OCI-LY7 (cell line): Measurements from ENCODE around the gene HTR2A. TPM values are rescaled to one million over a fixed set of nuclear protein-coding genes. Genes with fewer than 3 reads are reported as not detected.

ENCODE experiments used
- BruUV-seq: library from RNA; stranded (reverse); fragments of 400-500 nt; replicated peaks from 2 replicates; lab custom pipeline; 2021; lab: Mats Ljungman, UMichigan
- CTCF ChIA-PET: fragments of 300-600 bp; sonication (Branson Sonifier 250); formaldehyde crosslinking; loops from one replicate; lab custom pipeline; 2022; ENCODE audit warnings: antibody characterized with exemption; ENCODE audit not compliant: unreplicated experiment; lab: Charles Lee
- POLR2A ChIA-PET: fragments of 300-600 bp; sonication (Branson Sonifier 250); formaldehyde crosslinking; loops from one replicate; lab custom pipeline; 2022; ENCODE audit warnings: antibody characterized with exemption; lab: Charles Lee
- DNase-seq: peaks from one replicate; pipeline ENCODE4 v3.0.0-alpha.2; 2015; ENCODE audit warnings: low spot score
- H2AFZ ChIP-seq: fragments of 200-600 bp; sonication (generic), shearing (Covaris generic); 2 replicates; pipeline ENCODE4 v1.6.1; 2014; ENCODE audit warnings: mild to moderate bottlenecking, antibody characterized with exemption, low read length, moderate library complexity
- H3K27ac ChIP-seq: fragments of 200-600 bp; sonication (generic); 2 replicates; pipeline ENCODE4 v1.5.1; 2014; ENCODE audit warnings: mixed run types, low read depth, mild to moderate bottlenecking, moderate library complexity, low read length, inconsistent platforms; ENCODE audit not compliant: poor library complexity, severe bottlenecking
- H3K36me3 ChIP-seq: fragments of 200-600 bp; sonication (generic); 2 replicates; pipeline ENCODE4 v1.6.1; 2014; ENCODE audit warnings: mild to moderate bottlenecking, antibody characterized with exemption, low read length, moderate library complexity, mixed read lengths; ENCODE audit not compliant: insufficient read depth
- H3K4me1 ChIP-seq: fragments of 200-600 bp; sonication (generic); 2 replicates; pipeline ENCODE4 v1.5.1; 2014; ENCODE audit warnings: mild to moderate bottlenecking, low read length; ENCODE audit not compliant: insufficient read depth, poor library complexity, severe bottlenecking
- H3K4me2 ChIP-seq: fragments of 200-600 bp; sonication (generic); 2 replicates; pipeline ENCODE4 v1.6.1; 2014; ENCODE audit warnings: mild to moderate bottlenecking, low read length
- H3K4me3 ChIP-seq: fragments of 200-600 bp; sonication (generic); 2 replicates; pipeline ENCODE4 v1.5.1; 2014; ENCODE audit warnings: mild to moderate bottlenecking, low read depth, low read length; ENCODE audit not compliant: poor library complexity, severe bottlenecking
- H3K79me2 ChIP-seq: fragments of 200-600 bp; sonication (generic); 2 replicates; pipeline ENCODE4 v1.6.1; 2016; ENCODE audit warnings: low read depth, mild to moderate bottlenecking, low read length, moderate library complexity, mixed read lengths; ENCODE audit not compliant: insufficient read depth
- H3K9me2 ChIP-seq: fragments of 200-600 bp; sonication (generic); 2 replicates; pipeline ENCODE4 v1.6.1; 2016; ENCODE audit warnings: mild to moderate bottlenecking, low read length, mixed read lengths; ENCODE audit not compliant: insufficient read depth
- H3K9me3 ChIP-seq: fragments of 200-600 bp; sonication (generic); 2 replicates; pipeline ENCODE4 v1.6.1; 2014; ENCODE audit warnings: mild to moderate bottlenecking, mixed run types, low read length, mixed read lengths
- H4K20me1 ChIP-seq: fragments of 200-600 bp; sonication (generic); 2 replicates; pipeline ENCODE4 v1.6.1; 2014; ENCODE audit warnings: mild to moderate bottlenecking, antibody characterized with exemption, low read length, moderate library complexity, mixed read lengths; ENCODE audit not compliant: insufficient read depth
- EZH2phosphoT487 ChIP-seq: fragments of 200-600 bp; sonication (generic); IDR thresholded peaks from 2 replicates; pipeline ENCODE4 v1.6.1; 2018; ENCODE audit warnings: low read depth, borderline replicate concordance, mild to moderate bottlenecking, mixed run types, antibody characterized with exemption, low read length, moderate library complexity, mixed read lengths
- intact Hi-C: fragments of 100-400 bp; cut with micrococcal nuclease; formaldehyde crosslinking; loops from one replicate; pipeline ENCODE4 v1.10.0; 2022; ENCODE audit not compliant: unreplicated experiment
- total RNA-seq, 2 experiments: library from RNA; depleted of rRNA in 1 of 2; stranded (reverse); fragments of >200 nt in 1 of 2; shearing (Covaris generic) in 1 of 2; gene quantifications; 2 replicates each; pipeline ENCODE4 v1.2.3, GENCODE V29; 2014 to 2022
- TF ChIP-seq, protein P1 (sequence below): fragments of 200-600 bp; sonication (generic); conservative IDR thresholded peaks from 2 replicates; pipeline ENCODE4 v1.5.1; 2014; ENCODE audit warnings: mild to moderate bottlenecking, antibody characterized with exemption, low read length, moderate library complexity, mixed read lengths

HTR2A gene
- total RNA-seq, 2 experiments from 2014 or later, result not detected

DNA sequence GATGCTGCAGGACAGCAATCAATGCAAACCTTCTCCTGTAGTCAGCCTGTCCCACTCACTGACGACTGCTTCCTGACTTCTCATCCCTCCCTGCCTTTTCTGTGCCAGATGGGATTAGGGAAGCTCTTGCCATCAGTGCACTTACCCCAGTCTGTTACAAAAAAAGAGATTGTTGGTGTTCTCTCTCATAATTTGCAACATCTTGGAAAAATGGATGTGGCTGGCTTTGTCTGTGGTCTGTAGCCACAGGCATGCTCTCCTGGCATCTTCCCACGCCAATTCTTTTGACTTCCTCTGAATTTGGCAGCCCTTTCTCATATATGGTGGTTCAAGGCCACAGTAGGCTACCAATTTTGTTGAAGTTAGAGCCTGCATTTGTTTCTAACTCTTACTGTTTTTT is 11.6 kb upstream of the HTR2A start:
- BruUV-seq, result no TSS peak

GRCh38 chr13:46906405-46906804 is 9.6 kb upstream of the HTR2A start:
- H2AFZ ChIP-seq, result no peak overlapping the region
- H3K4me3 ChIP-seq, result no peak overlapping the region
- H3K36me3 ChIP-seq, result no peaks in the 10 kb centered on the region
- ChIA-PET POLR2A (interaction anchor here (0.9 to 1.1 kb wide), 2 partner anchors 25 to 68 kb away, joined by 3 read pairs; no protein-coding TSS in a partner anchor), CTCF (no interaction called here)
- H3K4me2 ChIP-seq, result no peak overlapping the region
- H4K20me1 ChIP-seq, result no peaks in the 10 kb centered on the region
- H3K4me1 ChIP-seq, result no peaks in the 10 kb centered on the region
- TF ChIP-seq, protein P1, sequence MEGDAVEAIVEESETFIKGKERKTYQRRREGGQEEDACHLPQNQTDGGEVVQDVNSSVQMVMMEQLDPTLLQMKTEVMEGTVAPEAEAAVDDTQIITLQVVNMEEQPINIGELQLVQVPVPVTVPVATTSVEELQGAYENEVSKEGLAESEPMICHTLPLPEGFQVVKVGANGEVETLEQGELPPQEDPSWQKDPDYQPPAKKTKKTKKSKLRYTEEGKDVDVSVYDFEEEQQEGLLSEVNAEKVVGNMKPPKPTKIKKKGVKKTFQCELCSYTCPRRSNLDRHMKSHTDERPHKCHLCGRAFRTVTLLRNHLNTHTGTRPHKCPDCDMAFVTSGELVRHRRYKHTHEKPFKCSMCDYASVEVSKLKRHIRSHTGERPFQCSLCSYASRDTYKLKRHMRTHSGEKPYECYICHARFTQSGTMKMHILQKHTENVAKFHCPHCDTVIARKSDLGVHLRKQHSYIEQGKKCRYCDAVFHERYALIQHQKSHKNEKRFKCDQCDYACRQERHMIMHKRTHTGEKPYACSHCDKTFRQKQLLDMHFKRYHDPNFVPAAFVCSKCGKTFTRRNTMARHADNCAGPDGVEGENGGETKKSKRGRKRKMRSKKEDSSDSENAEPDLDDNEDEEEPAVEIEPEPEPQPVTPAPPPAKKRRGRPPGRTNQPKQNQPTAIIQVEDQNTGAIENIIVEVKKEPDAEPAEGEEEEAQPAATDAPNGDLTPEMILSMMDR, result no peak
- TF ChIP-seq EZH2phosphoT487, result no peak
- H3K9me2 ChIP-seq, result no peaks in the 10 kb centered on the region
- DNase-seq, result no peak
- intact Hi-C loops, result no loop called here
- no TSS peak for BruUV-seq
- H3K9me3 ChIP-seq, result no peaks in the 10 kb centered on the region
- H3K27ac ChIP-seq, result no peak overlapping the region
- no peaks in the 10 kb centered on the region for H3K79me2 ChIP-seq

More for the DNA sequence above, 11.6 kb upstream of the HTR2A start:
- H2AFZ ChIP-seq, result no peak overlapping the region
- intact Hi-C loops, result no loop called here
- no peaks in the 10 kb centered on the region for H3K79me2 ChIP-seq
- no peak for TF ChIP-seq EZH2phosphoT487
- TF ChIP-seq, protein P1, result no peak
- no peak overlapping the region for H3K4me2 ChIP-seq
- POLR2A ChIA-PET, result no interaction called here
- no peak overlapping the region for H3K27ac ChIP-seq
- H3K9me2 ChIP-seq, result no peaks in the 10 kb centered on the region
- H3K36me3 ChIP-seq, result no peaks in the 10 kb centered on the region
- no peak for DNase-seq
- H3K9me3 ChIP-seq, result no peaks in the 10 kb centered on the region
- CTCF ChIA-PET, result no interaction called here
- H3K4me1 ChIP-seq, result no peaks in the 10 kb centered on the region
- H4K20me1 ChIP-seq, result no peaks in the 10 kb centered on the region
- no peak overlapping the region for H3K4me3 ChIP-seq

- TF ChIP-seq, protein P1, result peak; percentile 67
- no peak for TF ChIP-seq EZH2phosphoT487
- ChIA-PET POLR2A (interaction anchor here (0.6 kb wide), 1 partner anchor 187 kb away, joined by 3 read pairs; no protein-coding TSS in a partner anchor), CTCF (no interaction called here)
- Histone ChIP-seq H3K9me2 (no peaks in the 10 kb centered on the region), H3K9me3 (no peaks in the 10 kb centered on the region), H3K4me2 (no peak overlapping the region), H3K27ac (no peak overlapping the region), H3K79me2 (no peaks in the 10 kb centered on the region), H2AFZ (no peak overlapping the region), H3K4me3 (no peak overlapping the region), H4K20me1 (no peaks in the 10 kb centered on the region), H3K4me1 (no peaks in the 10 kb centered on the region), H3K36me3 (no peaks in the 10 kb centered on the region)
- BruUV-seq, result no TSS peak
- intact Hi-C loops, result no loop called here
- DNase-seq, result peak; percentile 7
Measured at GRCh38 chr13:46905249-46905648, 8.4 kb upstream of the HTR2A start.
